ENCODE results near the gene ATP23. TPM values are rescaled to one million over a fixed set of nuclear protein-coding genes. Genes with fewer than 3 reads are reported as not detected.

The ATP23 gene, protein sequence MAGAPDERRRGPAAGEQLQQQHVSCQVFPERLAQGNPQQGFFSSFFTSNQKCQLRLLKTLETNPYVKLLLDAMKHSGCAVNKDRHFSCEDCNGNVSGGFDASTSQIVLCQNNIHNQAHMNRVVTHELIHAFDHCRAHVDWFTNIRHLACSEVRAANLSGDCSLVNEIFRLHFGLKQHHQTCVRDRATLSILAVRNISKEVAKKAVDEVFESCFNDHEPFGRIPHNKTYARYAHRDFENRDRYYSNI
- 10 to 100 TPM; 14.9 to 16.3 TPM for total RNA-seq

GRCh38 chr12:57941165-57941894 is at the start of gene ATP23:
ATP23 (plus strand) TSS chr12:57941567; CDS start chr12:57941702, 135 bp downstream.
- H3K27me3 Mint-ChIP-seq: no peaks in the 10 kb centered on the region
- CTCF ChIA-PET: interaction anchor here (1.1 kb wide), 1 partner anchor 36 kb away, joined by 4 read pairs; no protein-coding TSS in a partner anchor
- DNase-seq: peak; percentile 92
- peaks cover 43% of the 10 kb centered on the region for H3K4me1 Mint-ChIP-seq (ENCODE audit: low read depth)
- intact Hi-C loops (cut with micrococcal nuclease): loop anchor here (1.0 to 5.0 kb wide), 3 partner anchors 42 to 1656 kb away; partner anchors contain the start of gene SLC16A7
- peak within 1 kb of the TSS; percentile 86 for H3K4me3 Mint-ChIP-seq
- no peaks in the 10 kb centered on the region for H3K9me3 Mint-ChIP-seq
- peak within 1 kb of the TSS; percentile 93 for H3K27ac Mint-ChIP-seq
- POLR2A ChIA-PET: interaction anchor here (0.6 to 1.4 kb wide), 4 partner anchors 42 to 169 kb away, joined by 3 to 8 read pairs (median 3); partner anchors contain the start of genes EEF1AKMT3 and METTL1
- no peaks in the 10 kb centered on the region for H3K36me3 Mint-ChIP-seq

- Mint-ChIP-seq H3K4me3 (no peak overlapping the region), H3K9me3 (no peaks in the 10 kb centered on the region), H3K27ac (no peak overlapping the region), H3K36me3 (no peaks in the 10 kb centered on the region), H3K27me3 (no peaks in the 10 kb centered on the region), H3K4me1 (ENCODE audit: low read depth) (peaks cover 50% of the 10 kb centered on the region)
- ChIA-PET POLR2A (no interaction called here), CTCF (interaction anchor here (0.9 to 5.1 kb wide), 3 partner anchors 11 to 90 kb away, joined by 3 to 47 read pairs (median 3); no protein-coding TSS in a partner anchor)
- intact Hi-C loops (cut with micrococcal nuclease): no loop called here
- DNase-seq: no peak
Measured at GRCh38 chr12:57892232-57892972, 49.0 kb upstream of the ATP23 start.

DNA sequence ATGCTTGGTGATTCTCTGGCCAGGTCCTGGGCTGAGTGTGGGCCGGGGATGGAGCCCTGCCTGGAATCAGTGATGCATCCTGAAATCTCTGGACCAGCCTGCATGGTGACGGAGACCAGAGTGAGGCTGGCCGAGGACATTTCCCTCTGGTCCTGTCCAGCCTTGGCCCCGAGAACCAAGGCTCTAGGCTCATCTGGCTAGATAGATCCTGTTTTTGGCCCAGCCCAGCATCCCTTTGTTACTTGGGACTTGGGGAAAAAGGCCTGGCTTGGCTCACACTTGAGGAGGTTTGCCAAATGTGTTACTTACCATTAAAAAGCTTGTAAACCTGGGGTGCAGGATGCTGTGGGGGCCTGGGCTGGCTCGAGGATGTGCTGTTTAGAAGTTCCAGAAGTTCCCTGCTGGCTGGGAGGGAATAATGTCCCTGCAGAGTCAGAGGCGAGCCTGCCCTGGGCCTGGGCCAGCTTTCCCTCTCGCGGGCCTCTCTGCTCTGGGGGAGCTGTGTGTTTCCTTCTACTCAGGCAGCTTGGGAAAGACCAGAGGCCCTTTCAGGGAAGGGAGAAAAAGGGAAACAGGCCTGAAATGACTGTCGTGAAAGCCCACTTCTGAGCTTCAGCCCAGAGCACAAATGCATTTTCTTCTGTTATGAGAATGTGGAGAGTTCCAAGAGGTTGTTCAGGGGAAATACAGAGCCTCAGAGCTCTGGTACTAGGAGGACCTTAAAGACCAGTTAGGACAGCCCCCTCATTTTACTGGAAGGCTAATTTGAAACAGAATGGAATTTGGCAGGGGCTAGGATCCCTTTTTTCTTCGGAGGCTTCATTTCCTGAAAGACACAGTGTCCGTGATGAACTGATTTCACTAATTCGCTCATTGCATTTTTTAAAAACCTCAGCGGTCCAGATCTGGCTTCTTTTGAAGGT is 47.7 kb upstream of the ATP23 start:
- intact Hi-C loops (cut with micrococcal nuclease): no loop called here
- peak overlapping the region; percentile 40 for H3K27ac Mint-ChIP-seq
- peaks cover 50% of the 10 kb centered on the region for H3K4me1 Mint-ChIP-seq (ENCODE audit: low read depth)
- POLR2A ChIA-PET: interaction anchor here (0.5 to 3.6 kb wide), 3 partner anchors 9 to 47 kb away, joined by 3 to 16 read pairs (median 11); partner anchors contain the start of gene CTDSP2
- CTCF ChIA-PET: interaction anchor here (0.6 to 9.5 kb wide), 5 partner anchors 12 to 111 kb away, joined by 3 to 91 read pairs (median 4); partner anchors contain the start of gene TSFM
- no peaks in the 10 kb centered on the region for H3K36me3 Mint-ChIP-seq
- no peaks in the 10 kb centered on the region for H3K27me3 Mint-ChIP-seq
- H3K9me3 Mint-ChIP-seq: no peaks in the 10 kb centered on the region
- DNase-seq: no peak
- H3K4me3 Mint-ChIP-seq: no peak overlapping the region

GRCh38 chr12:57894399-57895292 is 46.7 kb upstream of the ATP23 start:
- Mint-ChIP-seq H3K4me3 (no peak overlapping the region), H3K4me1 (ENCODE audit: low read depth) (peaks cover 56% of the 10 kb centered on the region), H3K27me3 (no peaks in the 10 kb centered on the region), H3K27ac (no peak overlapping the region), H3K36me3 (no peaks in the 10 kb centered on the region), H3K9me3 (no peaks in the 10 kb centered on the region)
- ChIA-PET CTCF (interaction anchor here (0.5 to 9.5 kb wide), 12 partner anchors 11 to 138 kb away, joined by 3 to 91 read pairs (median 6); partner anchors contain the start of gene TSFM), POLR2A (interaction anchor here (2.0 to 3.6 kb wide), 2 partner anchors 29 to 48 kb away, joined by 11 to 16 read pairs; partner anchors contain the start of gene CTDSP2)
- no peak for DNase-seq
- intact Hi-C loops (cut with micrococcal nuclease): no loop called here

DNA sequence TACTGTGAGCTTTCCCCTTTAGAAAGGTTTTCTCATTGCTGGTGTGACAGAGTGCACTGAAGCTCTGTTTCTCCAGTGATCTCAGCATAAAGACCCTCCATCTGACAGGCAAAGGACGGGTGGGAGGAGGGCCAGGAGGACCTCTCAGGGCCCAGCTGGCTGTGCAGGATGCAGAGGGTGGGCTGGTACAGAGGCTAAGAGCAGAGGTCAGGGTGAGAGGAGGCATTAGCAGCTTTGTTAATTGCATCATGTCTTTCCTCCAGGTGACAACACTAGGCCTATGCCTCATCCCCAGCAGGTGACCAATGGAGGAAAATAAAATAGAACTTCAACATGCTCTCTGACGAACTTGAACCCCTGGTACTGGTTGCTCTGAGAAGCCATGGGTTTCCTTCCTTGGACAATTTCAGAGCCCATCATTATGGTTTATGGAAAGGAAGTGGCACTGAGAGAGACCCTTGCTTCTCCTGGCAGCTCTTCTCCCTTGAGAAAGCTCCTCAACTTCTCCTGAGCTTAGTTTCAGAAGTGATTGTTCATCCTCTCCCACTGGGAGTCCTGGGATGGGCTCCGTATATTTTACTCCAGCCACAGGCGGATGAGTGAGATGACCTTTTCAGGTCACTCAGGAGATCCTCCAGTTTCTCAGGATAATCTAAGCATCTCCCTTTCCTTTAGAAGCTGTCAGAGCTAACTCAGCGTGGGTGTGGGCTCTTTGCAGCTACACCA is 45.8 kb upstream of the ATP23 start:
- Mint-ChIP-seq H3K36me3 (no peaks in the 10 kb centered on the region), H3K27me3 (no peaks in the 10 kb centered on the region), H3K27ac (no peak overlapping the region), H3K9me3 (no peaks in the 10 kb centered on the region), H3K4me3 (peak overlapping the region; percentile 58), H3K4me1 (ENCODE audit: low read depth) (peaks cover 59% of the 10 kb centered on the region)
- POLR2A ChIA-PET: interaction anchor here (0.6 to 3.6 kb wide), 7 partner anchors 14 to 204 kb away, joined by 3 to 16 read pairs (median 6); partner anchors contain the start of gene CTDSP2
- intact Hi-C loops (cut with micrococcal nuclease): no loop called here
- no peak for DNase-seq
- CTCF ChIA-PET: interaction anchor here (0.5 to 9.5 kb wide), 13 partner anchors 10 to 139 kb away, joined by 3 to 91 read pairs (median 5); partner anchors contain the start of gene TSFM

DNA sequence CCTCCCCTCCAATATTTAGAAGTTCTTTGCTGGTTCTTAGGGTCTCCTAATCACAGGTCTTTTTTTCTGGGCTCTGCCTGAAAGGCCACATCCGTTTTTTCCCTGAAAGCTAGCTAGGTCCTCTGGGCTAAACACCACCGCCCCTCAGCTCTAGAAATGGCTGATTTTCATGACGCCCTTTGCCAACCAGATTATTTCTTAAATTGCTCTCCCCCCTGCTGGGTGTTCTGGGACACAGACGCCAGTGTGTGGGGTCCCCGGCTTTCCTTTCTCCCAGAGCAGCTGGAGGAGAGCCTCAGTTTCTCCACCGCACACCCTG is 45.3 kb upstream of the ATP23 start:
- POLR2A ChIA-PET: interaction anchor here (0.6 to 3.6 kb wide), 7 partner anchors 15 to 205 kb away, joined by 3 to 16 read pairs (median 5); partner anchors contain the start of gene CTDSP2
- no peaks in the 10 kb centered on the region for H3K36me3 Mint-ChIP-seq

GRCh38 chr12:57896434-57897201 is 44.7 kb upstream of the ATP23 start:
- no peaks in the 10 kb centered on the region for H3K9me3 Mint-ChIP-seq
- peaks cover 61% of the 10 kb centered on the region for H3K4me1 Mint-ChIP-seq (ENCODE audit: low read depth)
- H3K27ac Mint-ChIP-seq: peak overlapping the region; percentile 40
- intact Hi-C loops (cut with micrococcal nuclease): no loop called here
- CTCF ChIA-PET: interaction anchor here (0.6 to 9.5 kb wide), 15 partner anchors 9 to 140 kb away, joined by 3 to 91 read pairs (median 4); partner anchors contain the start of genes EEF1AKMT3, METTL1 and TSFM
- POLR2A ChIA-PET: interaction anchor here (0.6 to 3.6 kb wide), 8 partner anchors 32 to 205 kb away, joined by 4 to 16 read pairs (median 5); partner anchors contain the start of genes CTDSP2 and TSFM
- H3K36me3 Mint-ChIP-seq: no peaks in the 10 kb centered on the region
- H3K4me3 Mint-ChIP-seq: peak overlapping the region; percentile 67
- H3K27me3 Mint-ChIP-seq: no peaks in the 10 kb centered on the region
- DNase-seq: peak; percentile 32

More for the DNA sequence above, 45.3 kb upstream of the ATP23 start:
- H3K4me3 Mint-ChIP-seq: peak overlapping the region; percentile 58
- no peak for DNase-seq
- peaks cover 61% of the 10 kb centered on the region for H3K4me1 Mint-ChIP-seq (ENCODE audit: low read depth)
- CTCF ChIA-PET: interaction anchor here (0.6 to 9.5 kb wide), 12 partner anchors 10 to 139 kb away, joined by 3 to 91 read pairs (median 6); partner anchors contain the start of genes EEF1AKMT3, METTL1 and TSFM
- intact Hi-C loops (cut with micrococcal nuclease): no loop called here
- H3K27me3 Mint-ChIP-seq: no peaks in the 10 kb centered on the region
- no peaks in the 10 kb centered on the region for H3K9me3 Mint-ChIP-seq
- H3K27ac Mint-ChIP-seq: no peak overlapping the region

GRCh38 chr12:57897286-57897974 is 43.9 kb upstream of the ATP23 start:
- Mint-ChIP-seq H3K9me3 (no peaks in the 10 kb centered on the region), H3K4me1 (ENCODE audit: low read depth) (peaks cover 61% of the 10 kb centered on the region), H3K27ac (peak overlapping the region; percentile 40), H3K27me3 (no peaks in the 10 kb centered on the region), H3K36me3 (no peaks in the 10 kb centered on the region), H3K4me3 (peak overlapping the region; percentile 67)
- intact Hi-C loops (cut with micrococcal nuclease): no loop called here
- ChIA-PET POLR2A (interaction anchor here (0.9 to 3.6 kb wide), 6 partner anchors 33 to 115 kb away, joined by 4 to 22 read pairs (median 8); partner anchors contain the start of genes CTDSP2 and TSFM), CTCF (interaction anchor here (0.7 to 9.5 kb wide), 11 partner anchors 9 to 125 kb away, joined by 3 to 91 read pairs (median 4); partner anchors contain the start of genes EEF1AKMT3, METTL1 and TSFM)
- no peak for DNase-seq

All from activated CD4-positive, alpha-beta memory T cell treated with anti-CD3 and anti-CD28 coated beads for 36 hours (primary cell).